Osteocyte (in vitro differentiated cells): ENCODE results near the gene C2CD4C. TPM values are rescaled to one million over a fixed set of nuclear protein-coding genes. Genes with fewer than 3 reads are reported as not detected.
"Not testable (repeated sequence)": the region's sequence is repeated elsewhere in the genome, so short reads cannot be mapped to it uniquely, and the experiment has no call there.

Experiments used
- DNase-seq: peaks from one replicate; pipeline ENCODE4 v3.0.0; 2021; ENCODE audit warnings: mixed read lengths; ENCODE audit not compliant: unreplicated experiment; ENCODE audit errors: extremely low spot score
- H3K27ac Mint-ChIP-seq: one replicate; pipeline ENCODE4 v1.8.0; 2021; ENCODE audit warnings: mild to moderate bottlenecking, mixed read lengths; ENCODE audit not compliant: unreplicated experiment
- H3K27me3 Mint-ChIP-seq: one replicate; pipeline ENCODE4 v1.8.0; 2021; ENCODE audit warnings: mixed read lengths; ENCODE audit not compliant: unreplicated experiment
- H3K36me3 Mint-ChIP-seq: one replicate; pipeline ENCODE4 v1.8.0; 2021; ENCODE audit warnings: mixed read lengths; ENCODE audit not compliant: unreplicated experiment
- H3K4me1 Mint-ChIP-seq: one replicate; pipeline ENCODE4 v1.8.0; 2021; ENCODE audit warnings: mixed read lengths; ENCODE audit not compliant: unreplicated experiment
- H3K4me3 Mint-ChIP-seq: one replicate; pipeline ENCODE4 v1.8.0; 2021; ENCODE audit warnings: mild to moderate bottlenecking, moderate library complexity, mixed read lengths; ENCODE audit not compliant: unreplicated experiment
- H3K9me3 Mint-ChIP-seq: one replicate; pipeline ENCODE4 v1.8.0; 2021; ENCODE audit warnings: mixed read lengths; ENCODE audit not compliant: unreplicated experiment
- CTCF ChIP-seq: fragments of 200-600 bp; sonication (generic); IDR thresholded peaks from 2 replicates; pipeline ENCODE4 v1.5.0; 2021; ENCODE audit warnings: antibody characterized with exemption, mild to moderate bottlenecking, moderate library complexity
- total RNA-seq: library from RNA; stranded (reverse); gene quantifications from 2 replicates; pipeline ENCODE4 v1.2.1, GENCODE V29; 2021

C2CD4C gene
- total RNA-seq, 1 donor from 2014 or later: 1.2 TPM

- no peak for TF ChIP-seq CTCF
- no peak for DNase-seq
- Mint-ChIP-seq H3K4me3 (no peak overlapping the region), H3K4me1 (no peaks in the 10 kb centered on the region), H3K9me3 (no peaks in the 10 kb centered on the region), H3K36me3 (no peaks in the 10 kb centered on the region), H3K27me3 (peaks cover 3% of the 10 kb centered on the region), H3K27ac (no peak overlapping the region)
These were observed 10.8 kb downstream of the C2CD4C start for GRCh38 chr19:397941-398706.

GRCh38 chr19:397321-397720 is 11.6 kb downstream of the C2CD4C start:
- no peak for TF ChIP-seq CTCF
- Mint-ChIP-seq H3K4me3 (no peak overlapping the region), H3K9me3 (no peaks in the 10 kb centered on the region), H3K27ac (no peak overlapping the region), H3K4me1 (no peaks in the 10 kb centered on the region), H3K27me3 (no peaks in the 10 kb centered on the region), H3K36me3 (no peaks in the 10 kb centered on the region)
- DNase-seq: no peak

GRCh38 chr19:395467-395866 is 13.5 kb downstream of the C2CD4C start:
- Mint-ChIP-seq H3K36me3 (no peaks in the 10 kb centered on the region), H3K4me1 (no peaks in the 10 kb centered on the region), H3K27me3 (no peaks in the 10 kb centered on the region), H3K4me3 (no peak overlapping the region), H3K27ac (no peak overlapping the region), H3K9me3 (no peaks in the 10 kb centered on the region)
- DNase-seq: no peak
- TF ChIP-seq CTCF: no peak

- H3K4me3 Mint-ChIP-seq, H3K9me3 Mint-ChIP-seq: not testable (repeated sequence)
These were observed 14.1 kb downstream of the C2CD4C start for GRCh38 chr19:394857-395256.

GRCh38 chr19:393560-393959 is 15.4 kb downstream of the C2CD4C start:
- H3K36me3 Mint-ChIP-seq, DNase-seq, H3K4me3 Mint-ChIP-seq, H3K27me3 Mint-ChIP-seq, H3K4me1 Mint-ChIP-seq, H3K27ac Mint-ChIP-seq, H3K9me3 Mint-ChIP-seq: not testable (repeated sequence)

More at GRCh38 chr19:394857-395256, 14.1 kb downstream of the C2CD4C start:
- H3K27me3 Mint-ChIP-seq, H3K36me3 Mint-ChIP-seq, DNase-seq, H3K27ac Mint-ChIP-seq, H3K4me1 Mint-ChIP-seq: not testable (repeated sequence)

- Mint-ChIP-seq H3K4me3 (no peak overlapping the region), H3K27ac (no peak overlapping the region), H3K36me3 (no peaks in the 10 kb centered on the region), H3K27me3 (peaks cover 3% of the 10 kb centered on the region), H3K9me3 (no peaks in the 10 kb centered on the region), H3K4me1 (no peaks in the 10 kb centered on the region)
- no peak for TF ChIP-seq CTCF
- DNase-seq: no peak
These were observed 16.5 kb downstream of the C2CD4C start for GRCh38 chr19:392375-392970.
